Placental pericyte (primary cell): ENCODE measurements around the gene GTPBP3. TPM values are rescaled to one million over a fixed set of nuclear protein-coding genes. Genes with fewer than 3 reads are reported as not detected.

Experiments used
- total RNA-seq: library from RNA; depleted of rRNA; stranded (reverse); fragments of >200 nt; gene quantifications from 2 replicates; pipeline ENCODE4 v1.2.3, GENCODE V29; 2012

Gene GTPBP3
- 13.3 and 24.3 TPM in 2 replicates for total RNA-seq

DNA sequence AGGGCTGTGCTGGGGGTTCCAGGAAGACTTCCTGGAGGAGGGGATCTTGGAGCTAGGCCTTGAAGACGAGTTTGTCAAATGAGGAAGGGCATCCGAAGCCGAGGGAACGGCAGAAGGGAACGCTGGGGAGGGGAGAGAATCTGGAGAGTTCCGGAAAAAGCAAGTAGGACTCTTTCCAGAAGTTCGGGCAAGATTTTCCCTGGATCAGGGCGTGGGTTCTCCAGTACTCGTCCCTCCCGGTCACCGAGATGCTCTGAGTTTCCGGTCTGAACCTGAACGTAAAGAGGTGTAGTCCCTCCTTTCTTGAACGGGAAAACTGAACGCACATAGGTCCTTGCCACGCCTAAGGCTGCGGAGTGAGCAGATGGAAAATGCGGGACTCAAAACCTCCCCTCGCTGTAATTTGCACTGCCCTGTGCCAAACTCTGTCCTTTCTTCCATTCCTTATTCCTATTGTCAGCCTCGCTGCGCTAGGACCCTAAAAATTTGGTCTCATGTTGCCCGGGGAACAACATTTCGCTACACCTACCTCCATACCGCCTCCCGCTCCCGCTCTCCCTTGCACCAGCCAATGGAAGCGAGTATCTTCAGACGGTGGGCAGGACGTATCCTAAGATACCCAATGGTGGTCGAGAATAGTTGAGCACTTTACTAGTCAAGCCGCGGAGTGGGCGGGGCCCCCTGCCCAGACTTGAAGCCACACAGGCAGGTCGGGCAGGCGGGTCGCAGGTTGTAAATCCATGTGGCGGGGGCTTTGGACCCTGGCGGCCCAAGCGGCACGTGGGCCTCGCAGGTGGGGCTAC lies at the start of gene GTPBP3:
Gene GTPBP3 (plus strand): TSS at position 682 of the 803 bp plus-strand sequence. CDS start 59 bp downstream, at position 741.

DNA sequence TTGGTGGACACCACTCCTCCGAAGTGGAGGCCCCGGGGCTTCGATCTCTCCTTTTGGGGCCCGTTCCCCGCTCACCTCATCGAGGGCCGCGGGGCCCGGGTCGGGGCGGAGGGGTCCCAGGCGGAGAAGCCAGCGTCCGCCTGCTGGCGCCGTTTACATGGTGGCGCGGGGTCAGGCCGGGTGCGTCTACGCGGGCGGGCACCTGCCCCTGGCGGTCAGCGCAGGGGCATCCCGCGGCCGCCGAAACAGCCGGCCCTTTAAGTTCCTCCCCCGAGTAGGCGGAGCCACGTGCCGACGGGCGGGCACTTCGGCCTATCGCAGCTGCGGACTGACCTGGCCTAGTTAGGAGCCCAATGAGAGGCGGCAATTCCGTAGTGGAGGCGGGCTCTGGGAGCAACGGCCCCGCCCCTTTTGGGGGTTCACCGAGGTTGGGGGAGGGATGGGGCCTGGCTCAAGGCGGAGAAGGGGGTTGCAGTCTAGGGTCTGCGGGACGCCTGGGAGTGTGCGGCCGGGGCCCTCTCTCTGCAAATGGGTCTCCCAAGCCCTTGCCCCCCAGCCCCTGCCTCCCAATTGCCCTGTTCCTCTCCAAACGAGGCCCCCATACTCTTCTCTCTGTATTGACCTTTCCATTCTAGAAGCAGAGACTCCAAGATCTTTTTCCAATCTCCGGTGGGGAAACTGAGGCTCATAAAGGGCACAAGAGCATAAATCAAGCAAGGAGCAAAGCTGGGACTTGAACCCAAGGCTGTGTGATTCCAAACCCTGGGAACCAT lies 34.0 kb upstream of the GTPBP3 start, which contains the start of gene ABHD8:
Gene ABHD8 (minus strand): TSS at position 259 of the 773 bp plus-strand sequence. CDS start 1,809 bp downstream, outside the sequence.

GRCh38 chr19:17305517-17306284 lies 31.7 kb upstream of the GTPBP3 start, which contains the start of gene MRPL34:
Gene MRPL34 (plus strand): TSS chr19:17305872. CDS start chr19:17305893, 21 bp downstream.

GRCh38 chr19:17309198-17309964 lies 28.0 kb upstream of the GTPBP3 start, which contains the start of gene DDA1:
Gene DDA1 (plus strand): TSS chr19:17309563. CDS start chr19:17309655, 92 bp downstream.

DNA sequence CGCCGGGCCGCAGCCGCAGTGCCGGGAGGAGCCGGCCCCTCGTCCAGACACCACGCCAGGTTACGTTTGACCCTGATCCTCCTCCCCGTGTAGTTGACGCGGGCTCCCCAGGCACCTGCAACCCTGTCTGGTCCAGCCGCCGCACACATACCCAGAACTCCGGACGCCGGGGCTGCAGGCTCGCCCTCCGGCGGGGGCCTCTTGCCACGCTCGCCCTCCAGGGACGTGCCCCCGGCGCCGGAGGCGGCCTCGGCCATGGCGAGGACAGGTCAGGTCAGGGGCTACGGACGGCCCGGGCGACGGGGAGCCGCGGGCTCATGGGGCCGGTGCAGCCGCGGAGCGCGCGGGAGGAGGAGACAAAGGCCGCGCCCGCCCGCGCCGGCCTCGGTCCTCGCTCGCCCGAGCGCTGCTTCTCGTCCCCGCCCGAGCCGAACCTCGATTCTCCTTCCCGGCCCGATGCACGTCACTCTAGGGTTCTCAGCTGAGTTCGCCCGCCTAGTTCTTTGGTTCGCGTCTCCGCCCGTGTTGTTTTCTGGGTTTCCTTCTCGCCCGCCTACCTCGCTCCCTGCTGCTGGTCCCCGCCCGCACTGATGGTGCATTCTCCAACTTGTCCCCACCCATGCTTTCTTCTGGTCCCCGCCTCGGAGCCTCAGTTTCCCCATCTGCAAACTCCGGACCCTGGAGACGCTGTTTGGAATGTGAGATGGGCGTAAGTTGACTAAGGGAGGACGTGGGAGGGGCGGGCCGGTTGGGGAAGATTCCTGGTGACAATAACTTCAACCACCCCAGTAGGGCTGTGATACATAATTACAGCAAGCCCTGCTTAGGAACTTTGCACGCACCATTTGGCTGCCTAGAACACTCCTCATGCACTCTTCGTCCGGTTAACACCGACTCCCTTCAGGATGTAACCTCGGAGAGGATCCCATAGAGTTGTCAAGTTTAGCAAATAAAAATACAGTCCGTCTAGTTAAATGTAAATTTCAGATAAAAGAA lies 2.6 kb upstream of the GTPBP3 start, which contains the start of gene ANO8:
Gene ANO8 (minus strand): TSS at position 442 of the 996 bp plus-strand sequence. CDS start 185 bp downstream, at position 257.

DNA sequence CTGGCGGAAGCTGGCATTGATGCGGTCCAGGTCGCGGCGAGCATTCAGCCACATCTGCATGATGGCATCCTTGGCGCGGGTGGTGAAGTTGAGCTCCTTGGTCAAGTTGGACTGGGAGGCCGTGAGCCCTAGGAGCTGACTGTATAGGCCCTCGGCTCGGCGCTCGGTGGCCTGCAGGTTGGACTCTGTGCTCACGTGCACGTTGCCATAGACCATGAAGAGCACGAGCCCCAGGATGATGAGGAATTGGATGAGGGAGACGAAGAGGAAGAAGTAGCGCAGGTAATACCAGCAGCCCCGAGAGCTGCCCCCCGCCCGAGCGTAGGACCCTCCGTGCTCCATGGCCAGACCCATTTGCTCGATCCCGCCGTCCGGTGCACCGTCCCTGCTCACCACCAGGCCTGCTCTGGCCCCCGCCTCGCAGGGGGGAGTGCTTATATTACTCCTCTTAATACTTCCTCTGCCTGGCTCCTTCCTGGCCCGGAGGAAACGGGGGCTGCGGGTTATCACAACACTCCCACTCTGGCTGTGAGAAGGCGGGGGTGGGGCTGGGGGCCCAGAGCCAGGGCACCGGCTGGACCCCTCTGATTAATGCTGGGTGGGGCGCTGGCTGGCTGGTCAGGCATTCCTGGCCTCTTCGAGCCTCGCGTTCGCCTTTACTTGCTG lies 39.7 kb downstream of the GTPBP3 start, which contains the start of gene PLVAP:
Gene PLVAP (minus strand): TSS at position 408 of the 666 bp plus-strand sequence. CDS start 54 bp downstream, at position 354.

Other genes with a start within 250 kb of the GTPBP3 start
- 15.2 and 52.7 TPM in 2 replicates for gene USE1, start 122.2 kb upstream of the GTPBP3 start, total RNA-seq
- 5.4 and 6.3 TPM in 2 replicates for gene OCEL1, start 111.3 kb upstream of the GTPBP3 start, total RNA-seq
- 60.6 and 86.5 TPM in 2 replicates for gene NR2F6, start 91.6 kb upstream of the GTPBP3 start, total RNA-seq
- 0.14 TPM in 1 of 2 replicates, not detected in the other for gene USHBP1, start 72.8 kb upstream of the GTPBP3 start, total RNA-seq
- 93.4 and 96.1 TPM in 2 replicates for gene BABAM1, start 70.1 kb upstream of the GTPBP3 start, total RNA-seq
- 0.44 and 0.57 TPM in 2 replicates for gene ANKLE1, start 55.7 kb upstream of the GTPBP3 start, total RNA-seq
- 8.3 and 12.0 TPM in 2 replicates for gene ABHD8, start 34.1 kb upstream of the GTPBP3 start, total RNA-seq
- 26.7 and 51.8 TPM in 2 replicates for gene MRPL34, start 31.7 kb upstream of the GTPBP3 start, total RNA-seq
- gene DDA1, start 28.0 kb upstream of the GTPBP3 start, total RNA-seq: 28.0 and 29.3 TPM in 2 replicates
- 4.4 and 6.6 TPM in 2 replicates for gene ANO8, start 2.7 kb upstream of the GTPBP3 start, total RNA-seq
- gene PLVAP, start 39.8 kb downstream of the GTPBP3 start, total RNA-seq: not detected in 2 replicates
- 0.22 TPM in 1 of 2 replicates, not detected in the other for gene CCDC194, start 56.6 kb downstream of the GTPBP3 start, total RNA-seq
- 6.2 and 36.3 TPM in 2 replicates for gene BST2, start 68.1 kb downstream of the GTPBP3 start, total RNA-seq
- gene MVB12A, start 82.5 kb downstream of the GTPBP3 start, total RNA-seq: 43.8 and 56.0 TPM in 2 replicates
- gene TMEM221, start 111.1 kb downstream of the GTPBP3 start, total RNA-seq: not detected in 2 replicates
- not detected in 2 replicates for gene NXNL1, start 123.4 kb downstream of the GTPBP3 start, total RNA-seq
- gene SLC27A1, start 133.0 kb downstream of the GTPBP3 start, total RNA-seq: 10.2 and 22.8 TPM in 2 replicates
- gene PGLS, start 174.1 kb downstream of the GTPBP3 start, total RNA-seq: 52.0 and 110 TPM in 2 replicates
- 200 and 201 TPM in 2 replicates for gene COLGALT1, start 218.1 kb downstream of the GTPBP3 start, total RNA-seq